Measurements from ENCODE around the gene LDLRAD1. TPM values are rescaled to one million over a fixed set of nuclear protein-coding genes. Genes with fewer than 3 reads are reported as not detected.
A peak's percentile ranks its signal among the peaks of the same experiment; 100 is the strongest.
"Not testable (repeated sequence)": the region's sequence is repeated elsewhere in the genome, so short reads cannot be mapped to it uniquely, and the experiment has no call there.

LDLRAD1 gene
- not detected for polyA plus RNA-seq (ENCODE audit: insufficient read length)

DNA sequence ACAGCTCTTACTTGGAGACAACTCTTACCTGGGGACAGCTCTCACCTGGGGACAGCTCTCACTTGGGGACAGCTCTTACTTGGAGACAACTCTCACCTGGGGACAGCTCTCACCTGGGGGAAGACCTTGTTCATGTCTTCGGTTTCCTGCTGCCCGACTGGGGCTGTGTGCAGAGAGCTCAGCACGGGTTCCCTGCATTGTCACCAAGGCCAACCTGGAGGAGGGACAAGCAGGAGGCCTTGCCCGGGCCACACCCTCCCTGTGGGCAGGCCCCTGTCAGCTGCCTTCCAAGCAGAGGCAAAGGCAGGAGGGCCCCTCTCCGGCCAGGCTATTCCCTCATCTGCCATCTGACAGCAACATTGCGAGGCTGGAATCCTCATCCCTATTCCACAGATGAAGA is at the start of gene LDLRAD1:
Gene LDLRAD1 (minus strand): TSS at position 208 of the 400 bp plus-strand sequence. CDS start 74 bp downstream, at position 134.
- no peak for DNase-seq (ENCODE audit: low read depth)

- no peak for DNase-seq (ENCODE audit: low read depth)
Measured at GRCh38 chr1:54064299-54064698, 46.3 kb upstream of the LDLRAD1 start.

DNA sequence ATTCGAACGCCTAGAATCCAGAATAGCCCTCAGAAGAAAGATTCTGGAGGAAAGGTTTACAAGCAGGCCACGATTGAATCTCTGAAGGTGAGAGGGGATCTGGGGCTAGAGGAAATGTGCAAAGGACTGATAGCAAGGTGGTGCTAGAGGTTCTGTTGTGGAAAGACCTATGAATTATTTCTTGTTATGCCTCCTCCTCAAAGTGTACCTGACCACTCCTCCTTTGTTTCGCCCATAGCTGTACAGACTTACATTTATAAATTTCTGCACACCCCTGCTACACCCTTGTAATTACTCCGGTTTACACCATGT is 36.4 kb upstream of the LDLRAD1 start:
- DNase-seq (ENCODE audit: low read depth) = no peak

- DNase-seq (ENCODE audit: low read depth) = no peak
Measured at GRCh38 chr1:54053745-54054437, 35.9 kb upstream of the LDLRAD1 start.

DNA sequence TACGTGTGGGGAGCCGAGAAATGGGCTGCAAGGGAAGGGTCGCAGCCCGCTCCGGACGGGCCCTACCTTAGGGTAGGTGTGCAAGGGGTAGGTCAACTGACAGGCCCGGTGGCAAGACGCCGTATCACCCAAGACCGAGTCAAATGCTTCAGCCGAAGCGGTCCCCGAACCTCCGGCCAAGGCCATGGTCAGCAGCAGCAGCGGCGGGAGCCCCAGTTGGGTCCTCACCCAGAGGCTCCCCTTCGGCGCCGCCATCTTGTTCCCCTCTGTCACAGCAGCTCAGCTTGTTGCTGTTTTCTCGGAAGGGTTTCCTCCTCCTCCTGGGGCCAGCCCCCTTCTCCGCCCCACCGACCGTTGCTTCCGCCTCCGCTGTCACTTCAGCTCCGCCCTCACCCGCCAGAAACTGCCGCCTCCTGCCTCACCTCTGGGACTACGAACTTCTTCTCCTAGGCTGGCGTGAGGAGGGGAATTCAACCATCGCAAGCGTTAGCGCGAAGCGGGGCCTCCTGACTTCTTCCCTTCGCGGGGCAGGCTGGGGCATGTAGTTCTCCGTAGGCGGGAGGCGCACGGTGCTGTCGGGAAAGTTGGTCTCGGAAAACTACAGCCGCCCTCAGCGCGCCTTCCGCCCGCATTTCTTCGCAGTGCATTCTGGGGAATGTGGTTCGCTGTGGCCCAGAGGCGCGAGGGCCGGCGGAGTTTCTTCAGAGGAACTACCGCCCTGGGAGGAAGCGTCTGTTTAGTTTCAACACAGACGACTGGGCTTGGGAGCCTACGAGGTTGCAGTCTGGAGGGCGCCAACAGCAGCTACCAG is 35.2 kb upstream of the LDLRAD1 start, which contains the start of the genes TCEANC2 and TMEM59:
Gene TCEANC2 (plus strand): TSS at position 675 of the 811 bp plus-strand sequence. CDS start 815 bp downstream, outside the sequence.
Gene TMEM59 (minus strand): TSS at position 271 of the 811 bp plus-strand sequence. CDS start 16 bp downstream, at position 255.
- DNase-seq (ENCODE audit: low read depth) = peak; percentile 98

GRCh38 chr1:54052431-54052933 is 34.5 kb upstream of the LDLRAD1 start:
- peak; percentile 11 for DNase-seq (ENCODE audit: low read depth)

- DNase-seq (ENCODE audit: low read depth) = no peak
Measured at GRCh38 chr1:54051933-54052430, 34.0 kb upstream of the LDLRAD1 start.

DNA sequence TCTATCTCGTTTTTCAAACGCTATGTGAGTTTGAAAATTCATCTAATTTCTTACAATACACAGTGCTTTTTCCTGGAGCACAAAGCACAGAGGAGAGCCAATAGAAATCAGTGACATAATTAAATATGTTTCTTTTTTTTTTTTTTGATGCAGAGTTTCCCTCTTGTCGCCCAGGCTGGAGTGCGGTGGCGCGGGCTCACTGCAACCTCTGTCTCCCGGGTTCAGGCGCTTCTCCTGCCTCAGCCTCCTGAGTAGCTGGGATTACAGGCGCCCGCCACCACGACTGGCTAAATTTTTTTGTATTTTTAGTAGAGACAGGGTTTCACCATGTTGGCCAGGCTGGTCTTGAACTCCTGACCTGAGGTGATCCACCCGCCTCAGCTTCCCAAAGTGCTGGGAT is 32.4 kb upstream of the LDLRAD1 start:
- not testable (repeated sequence) for DNase-seq (ENCODE audit: low read depth)

DNA sequence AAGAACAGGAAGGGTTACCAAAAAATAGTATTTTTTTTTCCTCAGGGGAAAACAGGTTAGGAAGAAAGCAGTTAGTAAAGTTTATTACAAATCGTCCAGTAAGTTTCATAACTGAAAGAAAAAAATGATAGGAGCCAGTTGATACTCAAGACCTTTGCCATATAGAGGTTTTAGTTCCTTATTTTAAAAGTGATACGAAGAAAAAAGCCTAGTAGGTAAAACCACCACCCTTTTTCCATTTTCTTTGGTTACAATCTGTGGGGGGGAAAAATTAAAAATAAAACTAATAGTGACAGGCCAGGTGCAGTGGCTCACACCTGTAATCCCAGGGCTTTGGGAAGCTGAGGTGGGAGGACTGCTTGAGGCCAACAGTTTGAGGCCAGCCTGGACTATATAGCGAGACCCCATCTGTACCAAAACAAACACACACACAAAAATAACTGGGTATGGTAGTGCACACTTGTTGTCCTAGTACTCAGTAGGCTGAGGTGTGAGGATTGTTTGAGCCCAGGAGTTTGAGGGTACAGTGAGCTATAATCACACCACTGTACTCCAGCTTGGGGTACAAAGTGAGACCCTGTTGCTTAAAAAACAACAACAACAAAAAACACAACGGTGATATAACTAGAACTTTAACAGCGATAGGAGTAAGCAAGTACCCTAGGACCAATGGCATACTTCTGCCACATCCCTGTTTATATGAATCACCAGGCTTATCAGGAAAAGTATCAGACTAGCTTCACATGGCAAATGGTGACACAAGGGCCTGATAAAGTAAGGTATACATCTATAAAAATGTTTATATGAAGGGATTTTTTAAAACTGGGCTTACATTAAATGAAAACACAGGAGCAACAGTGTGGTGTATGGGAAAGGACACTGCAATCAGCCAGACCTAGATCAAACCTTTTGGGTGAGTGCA is 29.7 kb upstream of the LDLRAD1 start:
- DNase-seq (ENCODE audit: low read depth) = no peak

GRCh38 chr1:54046671-54047383 is 28.8 kb upstream of the LDLRAD1 start:
- DNase-seq (ENCODE audit: low read depth) = no peak

DNA sequence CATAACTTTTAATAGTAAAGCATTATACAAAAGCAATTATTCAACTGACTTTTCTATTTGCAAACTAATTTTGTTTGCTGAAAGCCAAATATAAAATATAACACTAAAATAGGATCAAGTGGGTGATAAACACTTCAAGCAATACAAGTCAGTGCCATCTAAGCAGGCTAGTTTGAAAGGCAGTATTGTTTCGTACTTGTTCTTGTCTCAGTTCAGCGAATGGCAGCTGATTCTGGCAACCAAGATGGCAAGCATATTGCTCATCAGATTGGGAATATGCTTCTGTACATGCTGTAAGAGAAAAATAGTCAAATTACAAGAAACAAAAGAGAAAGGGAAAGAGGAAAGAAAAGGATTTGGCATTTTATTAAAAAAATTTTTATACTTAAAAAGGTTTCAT is 27.5 kb upstream of the LDLRAD1 start:
- no peak for DNase-seq (ENCODE audit: low read depth)

DNA sequence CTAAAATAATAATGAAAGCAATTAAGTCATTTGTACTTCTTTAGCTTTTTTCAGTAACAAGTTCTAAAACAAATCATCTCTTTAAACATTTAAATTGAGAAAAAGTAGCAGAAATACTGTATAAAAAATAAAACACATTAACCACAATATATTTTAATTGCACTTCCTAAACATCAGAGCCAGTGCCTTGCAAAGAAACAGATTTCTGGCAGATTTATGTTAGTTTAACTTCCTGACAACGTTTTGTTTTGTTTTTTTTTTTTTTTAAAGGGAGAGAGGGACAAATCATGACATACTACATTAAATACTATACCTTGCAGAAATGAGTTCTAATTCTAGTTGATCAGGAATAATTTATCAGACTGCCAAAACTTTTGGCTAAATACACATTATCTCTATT is 23.8 kb upstream of the LDLRAD1 start:
- no peak for DNase-seq (ENCODE audit: low read depth)

DNA sequence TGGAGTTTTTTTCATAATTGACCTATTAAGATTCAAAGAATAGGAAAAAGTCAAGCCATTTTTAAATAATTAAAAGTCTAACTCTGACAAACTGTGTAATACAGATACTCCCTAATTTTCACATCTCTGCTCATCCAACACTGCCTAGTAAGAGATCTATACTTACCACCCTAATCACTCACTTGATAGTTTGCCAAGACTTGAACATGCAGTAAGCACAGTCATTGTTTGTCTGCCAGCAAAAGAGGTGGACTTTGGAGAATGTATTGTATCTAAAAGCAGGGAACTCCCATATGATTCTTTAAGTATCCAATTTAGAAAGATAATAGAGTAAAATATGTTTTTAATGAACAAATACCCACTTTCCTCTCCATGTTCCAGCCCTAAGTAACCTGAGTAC is 19.5 kb upstream of the LDLRAD1 start:
- DNase-seq (ENCODE audit: low read depth) = no peak

DNA sequence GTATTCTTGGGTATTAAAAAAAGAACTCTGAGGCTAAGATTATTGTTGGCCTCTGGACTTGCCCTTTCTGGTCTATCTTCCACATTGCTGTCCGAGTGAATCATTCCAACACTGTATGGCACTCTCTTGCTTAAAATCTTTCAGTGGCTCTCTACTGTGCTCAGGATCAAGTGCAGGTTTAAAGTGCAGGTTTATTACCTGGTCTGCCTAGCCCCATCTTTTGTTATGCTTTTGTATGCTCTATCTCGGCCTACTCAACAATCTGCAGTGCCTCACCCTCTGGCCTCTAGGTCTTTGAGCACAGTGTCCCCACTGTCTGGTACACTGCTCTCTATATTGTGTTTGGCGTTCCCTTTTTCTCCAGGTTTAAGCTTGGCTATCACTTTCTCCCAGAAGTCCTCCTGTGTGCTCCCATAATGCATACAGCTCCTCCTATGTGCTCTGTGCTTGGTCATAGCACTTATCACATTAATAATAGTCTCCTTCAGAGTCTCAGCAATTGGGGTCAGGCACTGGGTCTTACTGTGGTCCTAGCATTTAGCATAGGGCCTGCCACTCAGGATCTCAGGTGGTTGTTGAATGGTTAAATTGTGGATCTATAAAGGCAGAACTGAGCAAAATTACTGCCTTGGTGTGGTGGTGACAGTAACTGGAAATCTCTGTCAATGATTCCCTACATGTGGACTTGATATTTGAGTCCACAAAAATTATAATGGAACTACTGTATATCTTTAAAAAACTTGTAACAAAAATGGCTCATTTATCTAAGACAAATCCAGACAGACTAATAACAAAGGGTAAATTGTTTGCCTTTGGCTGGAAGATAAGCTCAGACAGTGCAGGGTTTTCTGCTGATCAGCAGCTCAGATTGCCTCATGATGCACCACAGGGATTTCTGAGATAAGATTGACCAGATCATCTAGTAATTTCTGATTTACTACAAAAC is 10.6 kb upstream of the LDLRAD1 start:
- DNase-seq (ENCODE audit: low read depth) = no peak

DNA sequence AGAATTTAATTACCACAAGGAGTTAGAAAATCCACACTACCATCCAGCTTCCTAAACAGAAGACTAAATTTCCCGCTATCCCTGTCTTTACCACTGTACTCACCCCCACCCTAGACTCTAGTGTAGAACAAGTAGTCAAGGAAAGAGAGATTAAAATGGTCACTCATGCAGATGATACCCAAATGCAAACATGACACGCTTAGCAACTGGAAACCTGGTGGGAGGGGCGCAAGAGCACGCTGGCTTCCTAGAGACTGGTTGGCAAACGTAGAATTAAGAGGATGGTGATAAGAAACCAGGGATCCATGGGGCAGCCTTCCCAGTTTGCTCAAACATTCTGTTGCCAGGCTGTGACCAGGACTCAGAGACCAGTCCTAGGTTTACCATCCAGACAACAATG is 9.9 kb upstream of the LDLRAD1 start:
- DNase-seq (ENCODE audit: low read depth) = no peak

GRCh38 chr1:54024811-54025210 is 6.8 kb upstream of the LDLRAD1 start:
- DNase-seq (ENCODE audit: low read depth) = not testable (repeated sequence)

GRCh38 chr1:54024358-54024757 is 6.4 kb upstream of the LDLRAD1 start:
- no peak for DNase-seq (ENCODE audit: low read depth)

DNA sequence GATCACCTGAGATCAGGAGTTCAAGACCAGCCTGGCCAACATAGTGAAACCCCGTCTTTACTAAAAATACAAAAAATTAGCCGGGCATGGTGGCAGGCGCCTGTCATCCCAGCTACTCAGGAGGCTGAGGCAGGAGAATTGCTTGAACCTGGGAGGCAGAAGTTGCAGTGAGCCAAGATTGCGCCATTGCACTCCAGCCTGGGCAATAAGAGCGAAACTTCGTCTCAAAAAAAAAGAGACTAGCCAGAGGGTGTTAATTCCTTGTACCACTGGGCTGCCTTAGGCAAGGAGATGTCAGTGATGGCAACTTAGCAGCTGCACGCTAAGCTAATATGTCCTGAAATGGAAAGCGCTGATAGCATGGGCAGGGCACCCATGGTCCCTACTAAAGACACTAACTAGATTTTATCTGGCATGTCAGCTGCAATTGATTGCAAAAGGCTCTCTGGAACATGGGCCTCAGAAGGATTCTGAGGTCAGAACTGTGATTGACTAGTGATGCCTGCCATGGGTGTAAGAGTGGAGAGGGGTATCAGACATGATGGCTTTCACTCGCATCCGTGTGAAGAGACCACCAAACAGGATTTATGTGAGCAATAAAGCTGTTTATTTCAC is 1.7 kb upstream of the LDLRAD1 start:
- DNase-seq (ENCODE audit: low read depth) = not testable (repeated sequence)

GRCh38 chr1:54018635-54019034 is 649 bp upstream of the LDLRAD1 start:
- no peak for DNase-seq (ENCODE audit: low read depth)

All from forelimb muscle (tissue), 1 donor.